GM21717 (cell line): ENCODE measurements around the gene PITPNM3.
"Not testable (repeated sequence)": the region's sequence is repeated elsewhere in the genome, so short reads cannot be mapped to it uniquely, and the experiment has no call there.

Experiments
- ATAC-seq: cut with Tn5 transposase; IDR thresholded peaks from one replicate; pipeline ENCODE4 v1.9.1; 2021; ENCODE audit warnings: mild to moderate bottlenecking, moderate library complexity; ENCODE audit not compliant: unreplicated experiment

Gene PITPNM3

DNA sequence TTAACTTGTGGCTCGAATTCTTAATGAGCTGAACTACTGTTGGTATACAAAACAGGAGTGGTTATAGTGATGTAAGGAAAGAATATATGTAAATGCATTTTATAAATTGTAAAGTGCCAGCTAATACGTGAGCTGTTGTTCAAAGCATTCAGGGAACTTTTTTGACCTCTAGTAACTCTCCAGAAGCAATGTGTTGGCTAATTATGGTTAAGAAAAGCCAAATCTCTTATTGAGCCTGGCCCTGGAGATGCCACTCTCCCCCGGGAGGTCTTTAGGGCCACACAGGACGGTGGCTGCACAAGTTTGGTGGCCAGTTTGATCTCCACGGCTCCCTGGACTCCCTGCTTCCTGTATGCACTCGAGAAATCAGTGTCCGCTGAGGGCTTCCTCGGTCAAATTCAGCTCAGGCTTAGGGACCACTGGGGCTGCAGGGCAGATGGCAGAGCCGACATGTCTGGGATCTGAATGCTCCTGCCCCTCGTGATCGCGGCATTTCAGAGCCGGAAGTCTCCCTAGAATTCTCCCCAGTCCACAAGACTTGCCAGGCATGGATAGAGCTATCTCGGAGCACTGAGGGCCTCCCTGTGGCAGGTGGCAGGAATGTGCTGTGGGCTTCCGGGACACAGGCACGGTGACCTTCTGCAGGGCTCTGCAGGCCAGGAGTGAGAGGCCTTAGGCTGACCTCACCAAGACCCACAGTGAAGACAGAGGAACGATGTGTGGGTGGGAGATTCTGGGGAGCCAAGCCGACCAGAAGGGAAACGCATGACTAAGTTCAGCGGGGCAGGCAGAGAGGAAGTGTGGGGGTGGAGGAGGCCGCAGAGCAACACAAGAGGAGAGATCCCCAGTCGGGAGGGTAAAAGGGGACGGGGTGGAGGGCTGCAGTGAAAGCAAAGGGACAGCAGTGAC lies 18.6 kb upstream of the PITPNM3 start:
- ATAC-seq: no peak

GRCh38 chr17:6573982-6574686 lies 17.8 kb upstream of the PITPNM3 start:
- ATAC-seq: no peak

- not testable (repeated sequence) for ATAC-seq
Observed at GRCh38 chr17:6573495-6573894, 17.1 kb upstream of the PITPNM3 start.

DNA sequence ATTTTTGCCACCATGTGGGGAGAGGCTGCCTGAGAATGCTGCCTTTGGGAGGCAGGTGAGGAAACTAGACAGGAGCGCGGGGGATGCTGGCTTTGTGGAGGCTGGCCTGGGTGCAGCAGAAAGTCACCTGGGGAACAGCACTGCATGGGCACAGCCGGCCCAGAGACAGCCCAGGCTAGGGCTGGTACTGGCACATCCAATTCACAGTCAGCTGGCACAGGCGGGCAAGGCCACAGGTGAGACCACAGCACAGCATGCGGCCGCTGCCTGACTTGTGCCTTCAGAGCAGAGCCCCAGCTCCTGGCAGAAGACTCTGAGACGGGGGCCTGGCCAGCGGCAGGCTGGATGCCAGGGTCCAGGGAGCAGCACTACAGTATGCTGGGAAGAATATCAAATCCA lies 16.6 kb upstream of the PITPNM3 start:
- ATAC-seq: no peak

GRCh38 chr17:6571452-6571781 lies 15.1 kb upstream of the PITPNM3 start:
- no peak for ATAC-seq

- ATAC-seq: no peak
Observed at GRCh38 chr17:6570731-6571451, 14.5 kb upstream of the PITPNM3 start.

- ATAC-seq: no peak
Observed at GRCh38 chr17:6569370-6570285, 13.3 kb upstream of the PITPNM3 start.

DNA sequence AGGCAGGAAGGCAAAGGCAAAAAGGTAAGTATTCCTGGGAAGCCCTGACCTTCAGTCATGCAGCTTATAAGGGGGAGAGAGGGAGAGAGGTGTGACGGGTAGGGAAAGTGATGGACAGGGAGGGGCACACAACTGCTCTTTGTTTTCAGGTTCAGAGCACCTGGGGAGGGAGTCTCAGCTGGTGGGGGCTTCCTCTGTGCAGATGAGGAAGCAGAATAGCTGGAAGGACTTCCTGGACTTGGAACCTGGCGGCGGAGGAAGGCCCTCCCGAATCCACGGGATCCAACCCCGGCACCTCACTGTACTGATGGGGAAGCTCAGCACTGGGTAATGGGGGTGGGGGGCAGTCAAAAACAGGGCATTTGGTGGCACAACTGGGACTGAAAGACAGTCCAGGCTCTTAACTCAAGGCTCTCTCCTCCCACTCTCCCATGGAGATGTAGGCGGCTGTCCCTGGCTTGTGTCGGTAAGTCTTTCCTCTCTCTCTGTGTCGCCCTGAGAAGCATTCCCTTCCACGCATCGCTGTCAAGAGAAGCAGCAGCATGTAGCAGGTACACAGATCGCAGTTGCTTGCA lies 11.9 kb upstream of the PITPNM3 start:
- no peak for ATAC-seq

GRCh38 chr17:6567528-6568183 lies 11.3 kb upstream of the PITPNM3 start:
- no peak for ATAC-seq

GRCh38 chr17:6561446-6561845 lies 5.1 kb upstream of the PITPNM3 start:
- ATAC-seq: no peak

DNA sequence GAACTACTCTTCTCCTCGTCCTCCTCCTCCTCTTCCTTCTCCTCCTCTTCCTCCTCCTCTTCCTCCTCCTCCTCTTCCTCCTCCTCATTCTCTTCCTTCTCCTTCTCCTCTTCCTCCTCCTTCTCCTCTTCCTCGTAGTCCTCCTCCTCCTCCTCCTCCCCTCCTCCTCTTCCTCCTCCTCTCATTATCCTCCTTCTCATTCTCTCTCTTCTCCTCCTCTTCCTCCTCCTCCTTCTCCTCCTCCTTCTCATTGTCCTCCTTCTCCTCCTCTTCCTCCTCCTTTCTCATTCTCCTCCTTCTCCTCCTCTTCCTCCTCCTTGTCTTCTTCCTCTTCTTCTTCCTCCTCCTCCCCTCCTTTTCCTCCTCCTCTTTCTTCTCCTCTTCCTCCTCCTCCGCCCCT lies 4.1 kb upstream of the PITPNM3 start:
- ATAC-seq: no peak

- no peak for ATAC-seq
Observed at GRCh38 chr17:6559753-6560215, 3.4 kb upstream of the PITPNM3 start.

GRCh38 chr17:6558932-6559752 lies 2.8 kb upstream of the PITPNM3 start:
- no peak for ATAC-seq

DNA sequence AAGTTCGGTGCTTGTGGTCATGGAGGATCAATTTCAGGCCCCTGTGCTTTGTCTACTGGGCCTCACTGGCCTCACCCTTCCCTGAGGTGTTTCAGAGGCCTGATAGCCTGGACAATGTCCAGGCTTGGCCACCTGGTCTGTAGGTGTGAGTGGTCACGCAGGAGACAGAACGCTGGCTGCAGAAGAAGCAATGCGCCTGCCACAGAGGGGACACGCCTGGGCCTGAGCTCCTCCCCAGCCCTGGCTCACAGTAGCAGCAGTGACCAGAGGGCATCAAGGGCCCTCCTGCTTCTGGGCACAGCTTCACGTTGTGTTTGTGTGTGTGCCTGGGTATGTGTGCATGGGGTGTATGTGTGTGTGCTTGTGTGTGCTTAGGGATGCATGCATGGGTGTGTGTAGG lies 1.9 kb upstream of the PITPNM3 start:
- no peak for ATAC-seq

DNA sequence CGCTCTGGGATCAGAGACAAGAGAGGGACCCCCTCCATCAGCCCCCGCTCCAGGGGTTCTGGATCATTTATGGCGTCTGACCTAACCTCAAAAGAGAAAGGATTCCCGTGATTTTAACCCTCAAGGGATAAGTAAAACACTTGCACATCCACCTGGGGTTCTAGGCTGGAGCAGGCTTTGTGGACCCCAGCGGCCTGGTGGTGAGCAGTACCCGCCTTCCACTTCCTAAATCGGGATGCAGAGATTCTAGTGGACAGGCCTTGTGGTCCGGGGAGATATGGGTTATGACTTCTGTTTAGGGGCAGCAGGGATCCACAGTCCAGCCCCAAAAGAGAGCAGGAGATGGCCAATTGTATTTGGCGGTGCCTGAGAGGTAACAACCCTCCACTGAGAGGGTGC lies 684 bp upstream of the PITPNM3 start:
- no peak for ATAC-seq

GRCh38 chr17:6555331-6556120 lies 829 bp downstream of the PITPNM3 start:
- no peak for ATAC-seq

DNA sequence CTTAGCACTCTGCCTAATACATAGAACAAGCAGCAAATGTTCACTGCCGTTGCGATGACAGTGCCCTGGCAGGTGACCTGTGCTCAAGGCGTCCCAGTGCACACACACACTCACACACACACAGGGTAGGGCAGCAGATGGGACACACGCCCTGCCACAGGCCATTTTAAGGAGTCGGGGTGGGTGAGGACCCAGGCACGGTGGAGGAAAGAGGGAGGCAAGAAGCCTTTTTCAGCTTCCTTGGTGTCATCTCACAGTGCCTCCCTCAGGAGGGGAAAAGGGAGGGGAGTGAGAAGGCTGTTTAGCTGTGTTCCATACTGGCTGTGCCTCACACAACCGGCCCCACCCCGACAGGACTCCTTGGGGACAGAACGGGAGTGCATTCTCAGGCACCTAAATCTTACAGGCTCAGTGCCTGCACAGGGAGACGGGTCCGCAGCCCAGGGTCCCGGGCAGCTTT lies 1.5 kb downstream of the PITPNM3 start:
- ATAC-seq: no peak

- no peak for ATAC-seq
Observed at GRCh38 chr17:6554342-6554741, 2.0 kb downstream of the PITPNM3 start.
